ENCODE results near the gene RHOH. TPM values are rescaled to one million over a fixed set of nuclear protein-coding genes. Genes with fewer than 3 reads are reported as not detected.

The RHOH gene
- total and polyA plus RNA-seq, 9 of the 15 experiments (the other 6 are each of a cell fraction or from before 2014, with no cell fraction given), result 14.3 to 37.7 (median 23.2) TPM

- H3K4me2 ChIP-seq (ENCODE audit: insufficient read depth, low read length), result no peak overlapping the region
- no peaks in the 10 kb centered on the region for H3K9me1 ChIP-seq (ENCODE audit: control insufficient read depth, insufficient read depth, low read length)
- intact Hi-C loops (cut with micrococcal nuclease) (no loop called here), in situ Hi-C loops (cut with MboI) (no loop called here)
- H3K4me3 ChIP-seq, result no peak overlapping the region
- no peaks in the 10 kb centered on the region for H4K20me1 ChIP-seq (replicated peaks; ENCODE audit: control insufficient read depth, insufficient read depth, low read length)
- H3K27me3 ChIP-seq (ENCODE audit: control insufficient read depth in 2 of 2, insufficient read depth in 2 of 2, low read length in 2 of 2), result no peaks in the 10 kb centered on the region
- ATAC-seq (no peak), DNase-seq (ENCODE audit: extremely low read depth in 1 of 4, low spot score in 3 of 4) (no peak), FAIRE-seq (peak; percentile 15)
- POLR2A ChIA-PET, result interaction anchor here (0.6 to 1.3 kb wide), 3 partner anchors 8 to 1298 kb away, joined by 3 read pairs; no protein-coding TSS in a partner anchor
- H3K9me3 ChIP-seq (replicated peaks; ENCODE audit: control insufficient read depth, insufficient read depth, low read depth, low read length), result no peaks in the 10 kb centered on the region
- no TSS peak for BruUV-seq (replicated peaks)
- TF ChIP-seq, protein P1, sequence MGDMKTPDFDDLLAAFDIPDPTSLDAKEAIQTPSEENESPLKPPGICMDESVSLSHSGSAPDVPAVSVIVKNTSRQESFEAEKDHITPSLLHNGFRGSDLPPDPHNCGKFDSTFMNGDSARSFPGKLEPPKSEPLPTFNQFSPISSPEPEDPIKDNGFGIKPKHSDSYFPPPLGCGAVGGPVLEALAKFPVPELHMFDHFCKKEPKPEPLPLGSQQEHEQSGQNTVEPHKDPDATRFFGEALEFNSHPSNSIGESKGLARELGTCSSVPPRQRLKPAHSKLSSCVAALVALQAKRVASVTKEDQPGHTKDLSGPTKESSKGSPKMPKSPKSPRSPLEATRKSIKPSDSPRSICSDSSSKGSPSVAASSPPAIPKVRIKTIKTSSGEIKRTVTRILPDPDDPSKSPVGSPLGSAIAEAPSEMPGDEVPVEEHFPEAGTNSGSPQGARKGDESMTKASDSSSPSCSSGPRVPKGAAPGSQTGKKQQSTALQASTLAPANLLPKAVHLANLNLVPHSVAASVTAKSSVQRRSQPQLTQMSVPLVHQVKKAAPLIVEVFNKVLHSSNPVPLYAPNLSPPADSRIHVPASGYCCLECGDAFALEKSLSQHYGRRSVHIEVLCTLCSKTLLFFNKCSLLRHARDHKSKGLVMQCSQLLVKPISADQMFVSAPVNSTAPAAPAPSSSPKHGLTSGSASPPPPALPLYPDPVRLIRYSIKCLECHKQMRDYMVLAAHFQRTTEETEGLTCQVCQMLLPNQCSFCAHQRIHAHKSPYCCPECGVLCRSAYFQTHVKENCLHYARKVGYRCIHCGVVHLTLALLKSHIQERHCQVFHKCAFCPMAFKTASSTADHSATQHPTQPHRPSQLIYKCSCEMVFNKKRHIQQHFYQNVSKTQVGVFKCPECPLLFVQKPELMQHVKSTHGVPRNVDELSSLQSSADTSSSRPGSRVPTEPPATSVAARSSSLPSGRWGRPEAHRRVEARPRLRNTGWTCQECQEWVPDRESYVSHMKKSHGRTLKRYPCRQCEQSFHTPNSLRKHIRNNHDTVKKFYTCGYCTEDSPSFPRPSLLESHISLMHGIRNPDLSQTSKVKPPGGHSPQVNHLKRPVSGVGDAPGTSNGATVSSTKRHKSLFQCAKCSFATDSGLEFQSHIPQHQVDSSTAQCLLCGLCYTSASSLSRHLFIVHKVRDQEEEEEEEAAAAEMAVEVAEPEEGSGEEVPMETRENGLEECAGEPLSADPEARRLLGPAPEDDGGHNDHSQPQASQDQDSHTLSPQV (IDR thresholded peaks at IDR 0.05), result 0 out of 2 replicates have a peak, but pooled peaks have one; percentile 22
- TF ChIP-seq ZNF431 (CRISPR knock-in tag; IDR thresholded peaks at IDR 0.05), result no peak
- CTCF ChIA-PET (ENCODE audit: low intra/inter-chr PET ratio), result interaction anchor here (0.6 kb wide), 1 partner anchor 117 kb away, joined by 4 read pairs; no protein-coding TSS in a partner anchor
- peak overlapping the region in 1 of 2 experiments; percentile 72; a peak in 1 of 4 replicates for H3K9ac ChIP-seq (ENCODE audit: insufficient read depth in 1 of 2, low read depth in 2 of 2, low read length in 2 of 2)
- H3K36me3 ChIP-seq (ENCODE audit: control insufficient read depth, insufficient read depth, low read length), result no peaks in the 10 kb centered on the region
- H3K27ac ChIP-seq (ENCODE audit: extremely low read depth, low read depth, low read length), result peak overlapping the region; percentile 67; the same call in 1 of the 3 replicates
- H3K4me1 ChIP-seq (replicated peaks in 1 of 2; ENCODE audit: control insufficient read depth in 2 of 2, insufficient read depth in 2 of 2, low read length in 2 of 2), result peaks cover 23 to 39% of the 10 kb centered on the region in 2 experiments
- H3K79me2 ChIP-seq (ENCODE audit: control insufficient read depth, insufficient read depth, low read length), result peaks cover 7% of the 10 kb centered on the region
- WGBS (ENCODE audit: insufficient coverage, low coverage, missing lambda C conversion rate), result 57% methylated on average over 8 of the region's 8 CpGs
- H2AFZ ChIP-seq (ENCODE audit: low read depth, low read length), result peak overlapping the region; percentile 88
These were observed 4.5 kb upstream of the RHOH start for GRCh38 chr4:40192114-40193015.

All from K562 (cell line).